ENCODE data around the gene ETS1. TPM values are rescaled to one million over a fixed set of nuclear protein-coding genes. Genes with fewer than 3 reads are reported as not detected.

ETS1 gene
- total RNA-seq, 1 experiment from 2014 or later: 82.0 TPM

GRCh38 chr11:128421577-128422330 lies 165.6 kb downstream of the ETS1 start:
- ChIA-PET CTCF (interaction anchor here (1.4 to 1.6 kb wide), 2 partner anchors 27 to 209 kb away, joined by 3 to 6 read pairs; no protein-coding TSS in a partner anchor), POLR2A (interaction anchor here (0.7 to 1.1 kb wide), 2 partner anchors 13 to 28 kb away, joined by 4 to 5 read pairs; no protein-coding TSS in a partner anchor)
- TF ChIP-seq, protein P1, sequence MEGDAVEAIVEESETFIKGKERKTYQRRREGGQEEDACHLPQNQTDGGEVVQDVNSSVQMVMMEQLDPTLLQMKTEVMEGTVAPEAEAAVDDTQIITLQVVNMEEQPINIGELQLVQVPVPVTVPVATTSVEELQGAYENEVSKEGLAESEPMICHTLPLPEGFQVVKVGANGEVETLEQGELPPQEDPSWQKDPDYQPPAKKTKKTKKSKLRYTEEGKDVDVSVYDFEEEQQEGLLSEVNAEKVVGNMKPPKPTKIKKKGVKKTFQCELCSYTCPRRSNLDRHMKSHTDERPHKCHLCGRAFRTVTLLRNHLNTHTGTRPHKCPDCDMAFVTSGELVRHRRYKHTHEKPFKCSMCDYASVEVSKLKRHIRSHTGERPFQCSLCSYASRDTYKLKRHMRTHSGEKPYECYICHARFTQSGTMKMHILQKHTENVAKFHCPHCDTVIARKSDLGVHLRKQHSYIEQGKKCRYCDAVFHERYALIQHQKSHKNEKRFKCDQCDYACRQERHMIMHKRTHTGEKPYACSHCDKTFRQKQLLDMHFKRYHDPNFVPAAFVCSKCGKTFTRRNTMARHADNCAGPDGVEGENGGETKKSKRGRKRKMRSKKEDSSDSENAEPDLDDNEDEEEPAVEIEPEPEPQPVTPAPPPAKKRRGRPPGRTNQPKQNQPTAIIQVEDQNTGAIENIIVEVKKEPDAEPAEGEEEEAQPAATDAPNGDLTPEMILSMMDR (IDR thresholded peaks at IDR 0.05; ENCODE audit: unreplicated experiment): no peak
- no peak overlapping the region for H3K4me3 Mint-ChIP-seq (ENCODE audit: unreplicated experiment)
- no peak for DNase-seq (ENCODE audit: unreplicated experiment)
- no peaks in the 10 kb centered on the region for H3K36me3 Mint-ChIP-seq (ENCODE audit: insufficient read depth, unreplicated experiment)
- no peaks in the 10 kb centered on the region for H3K9me3 Mint-ChIP-seq (ENCODE audit: unreplicated experiment)
- no peak overlapping the region for H3K27ac Mint-ChIP-seq (ENCODE audit: low read depth, unreplicated experiment)
- H3K27me3 Mint-ChIP-seq (ENCODE audit: insufficient read depth, unreplicated experiment): no peaks in the 10 kb centered on the region
- BruUV-seq (replicated peaks): no TSS peak
- peaks cover 9% of the 10 kb centered on the region for H3K4me1 Mint-ChIP-seq (ENCODE audit: insufficient read depth, unreplicated experiment)
- intact Hi-C loops (cut with micrococcal nuclease): no loop called here

- H3K27me3 Mint-ChIP-seq (ENCODE audit: insufficient read depth, unreplicated experiment): no peaks in the 10 kb centered on the region
- no peak for DNase-seq (ENCODE audit: unreplicated experiment)
- H3K36me3 Mint-ChIP-seq (ENCODE audit: insufficient read depth, unreplicated experiment): no peaks in the 10 kb centered on the region
- H3K4me3 Mint-ChIP-seq (ENCODE audit: unreplicated experiment): no peak overlapping the region
- H3K9me3 Mint-ChIP-seq (ENCODE audit: unreplicated experiment): no peaks in the 10 kb centered on the region
- TF ChIP-seq, protein P1 (IDR thresholded peaks at IDR 0.05; ENCODE audit: unreplicated experiment): no peak
- peaks cover 9% of the 10 kb centered on the region for H3K4me1 Mint-ChIP-seq (ENCODE audit: insufficient read depth, unreplicated experiment)
- H3K27ac Mint-ChIP-seq (ENCODE audit: low read depth, unreplicated experiment): no peak overlapping the region
- ChIA-PET CTCF (interaction anchor here (0.6 to 1.4 kb wide), 2 partner anchors 28 to 30 kb away, joined by 3 to 6 read pairs; no protein-coding TSS in a partner anchor), POLR2A (interaction anchor here (0.9 to 1.1 kb wide), 2 partner anchors 14 to 62 kb away, joined by 3 to 4 read pairs; no protein-coding TSS in a partner anchor)
- no TSS peak for BruUV-seq (replicated peaks)
- intact Hi-C loops (cut with micrococcal nuclease): no loop called here
Measured at GRCh38 chr11:128420951-128421350, 166.4 kb downstream of the ETS1 start.

DNA sequence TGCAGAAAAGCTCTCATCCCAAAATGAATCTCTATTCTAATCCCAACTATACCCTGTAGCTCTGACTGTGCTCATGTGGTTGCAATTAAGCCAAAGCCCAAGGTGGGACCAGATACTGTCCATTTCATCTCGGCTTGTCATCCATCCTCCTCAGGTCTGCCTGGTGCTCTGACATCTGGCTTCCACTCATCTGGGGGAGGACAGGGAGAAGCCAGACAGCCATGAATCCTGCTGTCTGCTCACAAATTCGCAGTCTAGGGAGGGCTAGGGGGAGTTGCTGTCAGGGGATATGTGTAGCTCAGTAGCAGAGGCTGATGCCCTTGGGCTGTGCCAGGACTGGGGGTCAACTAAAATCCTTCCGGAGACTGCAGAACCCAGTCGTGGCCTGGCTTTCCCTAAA lies 167.1 kb downstream of the ETS1 start:
- no peak for DNase-seq (ENCODE audit: unreplicated experiment)
- CTCF ChIA-PET: interaction anchor here (0.6 to 0.9 kb wide), 2 partner anchors 29 to 130 kb away, joined by 3 to 7 read pairs; no protein-coding TSS in a partner anchor
- intact Hi-C loops (cut with micrococcal nuclease): no loop called here
- POLR2A ChIA-PET: interaction anchor here (0.9 kb wide), 2 partner anchors 14 to 62 kb away, joined by 3 read pairs; no protein-coding TSS in a partner anchor
- Mint-ChIP-seq H3K27ac (ENCODE audit: low read depth, unreplicated experiment) (no peak overlapping the region), H3K4me3 (ENCODE audit: unreplicated experiment) (no peak overlapping the region), H3K36me3 (ENCODE audit: insufficient read depth, unreplicated experiment) (no peaks in the 10 kb centered on the region), H3K9me3 (ENCODE audit: unreplicated experiment) (no peaks in the 10 kb centered on the region), H3K27me3 (ENCODE audit: insufficient read depth, unreplicated experiment) (no peaks in the 10 kb centered on the region), H3K4me1 (ENCODE audit: insufficient read depth, unreplicated experiment) (peaks cover 9% of the 10 kb centered on the region)
- TF ChIP-seq, protein P1 (IDR thresholded peaks at IDR 0.05; ENCODE audit: unreplicated experiment): no peak
- BruUV-seq (replicated peaks): no TSS peak

- H3K27me3 Mint-ChIP-seq (ENCODE audit: insufficient read depth, unreplicated experiment): no peaks in the 10 kb centered on the region
- ChIA-PET CTCF (interaction anchor here (0.9 to 2.1 kb wide), 2 partner anchors 10 to 129 kb away, joined by 5 to 7 read pairs; no protein-coding TSS in a partner anchor), POLR2A (interaction anchor here (0.9 to 2.3 kb wide), 2 partner anchors 11 to 15 kb away, joined by 3 to 10 read pairs; no protein-coding TSS in a partner anchor)
- no TSS peak for BruUV-seq (replicated peaks)
- peaks cover 9% of the 10 kb centered on the region for H3K4me1 Mint-ChIP-seq (ENCODE audit: insufficient read depth, unreplicated experiment)
- no peak overlapping the region for H3K27ac Mint-ChIP-seq (ENCODE audit: low read depth, unreplicated experiment)
- no peaks in the 10 kb centered on the region for H3K36me3 Mint-ChIP-seq (ENCODE audit: insufficient read depth, unreplicated experiment)
- H3K4me3 Mint-ChIP-seq (ENCODE audit: unreplicated experiment): no peak overlapping the region
- DNase-seq (ENCODE audit: unreplicated experiment): no peak
- TF ChIP-seq, protein P1 (IDR thresholded peaks at IDR 0.05; ENCODE audit: unreplicated experiment): no peak
- intact Hi-C loops (cut with micrococcal nuclease): no loop called here
- no peaks in the 10 kb centered on the region for H3K9me3 Mint-ChIP-seq (ENCODE audit: unreplicated experiment)
Measured at GRCh38 chr11:128419012-128419767, 168.2 kb downstream of the ETS1 start.
